SK-N-SH treated with all-trans-retinoic acid at 6 μM for 48 hours (cell line): ENCODE results near the gene SYNPO.

Source experiments
- ATAC-seq: fragments of 200-7000 bp; cut with Tn5 transposase; 3 replicates; pipeline ENCODE4 v1.9.1; 2020; ENCODE audit warnings: mild to moderate bottlenecking, moderate library complexity
- ARNTL ChIP-seq: fragments of 450-650 bp; formaldehyde crosslinking; IDR thresholded peaks from 2 replicates; pipeline ENCODE4 v1.5.0; 2020; ENCODE audit warnings: low read depth, mild to moderate bottlenecking, moderate library complexity, borderline replicate concordance
- CREB5 ChIP-seq: fragments of 250-450 bp; sonication (Bioruptor Pico); IDR thresholded peaks from 2 replicates; pipeline ENCODE4 v1.5.1; 2020; ENCODE audit warnings: low read depth, mild to moderate bottlenecking, moderate library complexity
- CSDC2 ChIP-seq: fragments of 250-450 bp; sonication (Bioruptor Pico); IDR thresholded peaks from 2 replicates; pipeline ENCODE4 v1.5.0; 2020; ENCODE audit warnings: mild to moderate bottlenecking, moderate library complexity
- CSRNP3 ChIP-seq: fragments of 250-450 bp; sonication (Bioruptor Pico); IDR thresholded peaks from 2 replicates; pipeline ENCODE4 v1.5.1; 2021; ENCODE audit warnings: mild to moderate bottlenecking, moderate library complexity
- ESRRG ChIP-seq: fragments of 250-450 bp; sonication (Bioruptor Pico); IDR thresholded peaks from 2 replicates; pipeline ENCODE4 v1.6.1; 2021; ENCODE audit warnings: mild to moderate bottlenecking
- ISL1 ChIP-seq: fragments of 250-450 bp; sonication (Bioruptor Pico); IDR thresholded peaks from 2 replicates; pipeline ENCODE4 v2.1.2; 2022; ENCODE audit warnings: mild to moderate bottlenecking, moderate library complexity
- OSR1 ChIP-seq: fragments of 250-450 bp; sonication (Bioruptor Pico); IDR thresholded peaks from 2 replicates; pipeline ENCODE4 v1.8.0; 2022; ENCODE audit warnings: moderate library complexity, mild to moderate bottlenecking, inconsistent platforms
- PATZ1 ChIP-seq: fragments of 250-450 bp; sonication (Bioruptor Pico); IDR thresholded peaks from 2 replicates; pipeline ENCODE4 v1.8.0; 2020; ENCODE audit warnings: mild to moderate bottlenecking, moderate library complexity, borderline replicate concordance
- POU6F1 ChIP-seq: fragments of 250-450 bp; sonication (Bioruptor Pico); IDR thresholded peaks from 2 replicates; pipeline ENCODE4 v1.8.0; 2021; ENCODE audit warnings: low read depth, mild to moderate bottlenecking, moderate library complexity, borderline replicate concordance
- RARB ChIP-seq: fragments of 250-450 bp; sonication (Bioruptor Pico); IDR thresholded peaks from 2 replicates; pipeline ENCODE4 v1.8.0; 2021; ENCODE audit warnings: mild to moderate bottlenecking, moderate library complexity
- SNAI2 ChIP-seq: fragments of 250-450 bp; sonication (Bioruptor Pico); IDR thresholded peaks from 2 replicates; pipeline ENCODE4 v1.5.0; 2020; ENCODE audit warnings: mild to moderate bottlenecking, moderate library complexity
- TCF4 ChIP-seq: fragments of 250-450 bp; sonication (Bioruptor Pico); IDR thresholded peaks from 2 replicates; pipeline ENCODE4 v1.8.0; 2021; ENCODE audit warnings: mild to moderate bottlenecking, moderate library complexity, borderline replicate concordance
- TSHZ2 ChIP-seq: fragments of 250-450 bp; sonication (Bioruptor Pico); IDR thresholded peaks from 2 replicates; pipeline ENCODE4 v1.5.0; 2020; ENCODE audit warnings: mild to moderate bottlenecking, moderate library complexity
- ZFP3 ChIP-seq: fragments of 250-450 bp; sonication (Bioruptor Pico); IDR thresholded peaks from 2 replicates; pipeline ENCODE4 v1.5.0; 2020; ENCODE audit warnings: mild to moderate bottlenecking, moderate library complexity
- ZFP30 ChIP-seq: fragments of 450-650 bp; formaldehyde crosslinking; IDR thresholded peaks from 2 replicates; pipeline ENCODE4 v1.5.0; 2022; ENCODE audit warnings: mild to moderate bottlenecking, moderate library complexity
- ZNF565 ChIP-seq: fragments of 450-650 bp; formaldehyde crosslinking; conservative IDR thresholded peaks from 2 replicates; pipeline ENCODE4 v1.5.0; 2020; ENCODE audit warnings: low read depth, mild to moderate bottlenecking, moderate library complexity

The SYNPO gene

GRCh38 chr5:150633429-150633828 lies 7.0 kb upstream of the SYNPO start:
- ATAC-seq: no peak
- no peak for TF ChIP-seq CSDC2 (CRISPR knock-in tag)
- no peak for TF ChIP-seq SNAI2 (CRISPR knock-in tag)
- TF ChIP-seq ZNF565: no peak
- no peak for TF ChIP-seq TCF4
- TF ChIP-seq CREB5 (CRISPR knock-in tag): no peak

- peak; percentile 72 for ATAC-seq
- TF ChIP-seq CSDC2 (CRISPR knock-in tag): no peak
- 0 out of 2 replicates have a peak, but pooled peaks have one; percentile 35 for TF ChIP-seq TSHZ2 (CRISPR knock-in tag)
Observed at GRCh38 chr5:150636391-150637244, 3.8 kb upstream of the SYNPO start.

GRCh38 chr5:150637245-150638052 lies 3.0 kb upstream of the SYNPO start:
- peak; percentile 52 for ATAC-seq
- TF ChIP-seq ESRRG (CRISPR knock-in tag) (no peak), RARB (CRISPR knock-in tag) (no peak), ZFP3 (CRISPR knock-in tag) (peak; percentile 43; the same call in 1 of the 2 replicates), OSR1 (0 out of 2 replicates have a peak, but pooled peaks have one; percentile 8), PATZ1 (CRISPR knock-in tag) (peak; percentile 38; the same call in 1 of the 2 replicates), ZNF565 (no peak)

- TF ChIP-seq POU6F1 (no peak), ZFP30 (CRISPR knock-in tag) (no peak)
- TF ChIP-seq, all 23 proteins: peak for 0
- ATAC-seq: no peak
Observed at GRCh38 chr5:150638053-150638444, 2.4 kb upstream of the SYNPO start.

GRCh38 chr5:150638488-150639376 lies 1.7 kb upstream of the SYNPO start:
- ATAC-seq: no peak
- TF ChIP-seq ISL1 (CRISPR knock-in tag): no peak
- TF ChIP-seq CREB5 (CRISPR knock-in tag): no peak
- TF ChIP-seq ZNF565: no peak
- TF ChIP-seq RARB (CRISPR knock-in tag): no peak
- no peak for TF ChIP-seq ARNTL (CRISPR knock-in tag)
- TF ChIP-seq POU6F1: no peak
- TF ChIP-seq CSRNP3 (CRISPR knock-in tag): no peak
